ENCODE data around the gene BTBD17.

The BTBD17 gene

GRCh38 chr17:74385201-74385600 is 23.5 kb upstream of the BTBD17 start:
- H3K4me1 ChIP-seq (ENCODE audit: control insufficient read depth, insufficient read depth, low read length): peaks cover 15% of the 10 kb centered on the region
- H3K27me3 ChIP-seq (replicated peaks; ENCODE audit: control insufficient read depth, insufficient read depth, low read length): peaks cover 16% of the 10 kb centered on the region
- no peak for DNase-seq (ENCODE audit: low read depth)
- H3K9ac ChIP-seq (ENCODE audit: low read length): no peak overlapping the region
- H3K4me3 ChIP-seq (ENCODE audit: low read length): no peak overlapping the region
- H3K36me3 ChIP-seq (ENCODE audit: control insufficient read depth, insufficient read depth, low read length, severe bottlenecking): no peaks in the 10 kb centered on the region
- H3K9me3 ChIP-seq (ENCODE audit: control insufficient read depth, low read length): no peaks in the 10 kb centered on the region

- Histone ChIP-seq H3K4me1 (ENCODE audit: control insufficient read depth, insufficient read depth, low read length) (peaks cover 19% of the 10 kb centered on the region), H3K36me3 (ENCODE audit: control insufficient read depth, insufficient read depth, low read length, severe bottlenecking) (no peaks in the 10 kb centered on the region), H3K4me3 (ENCODE audit: low read length) (no peak overlapping the region), H3K27me3 (replicated peaks; ENCODE audit: control insufficient read depth, insufficient read depth, low read length) (peaks cover 25% of the 10 kb centered on the region), H3K9ac (ENCODE audit: low read length) (no peak overlapping the region), H3K9me3 (ENCODE audit: control insufficient read depth, low read length) (no peaks in the 10 kb centered on the region)
- DNase-seq (ENCODE audit: low read depth): no peak
Measured at GRCh38 chr17:74383141-74383540, 21.5 kb upstream of the BTBD17 start.

- H3K4me3 ChIP-seq (ENCODE audit: low read length): no peak overlapping the region
- DNase-seq (ENCODE audit: low read depth): no peak
Measured at GRCh38 chr17:74380959-74381808, 19.5 kb upstream of the BTBD17 start.

GRCh38 chr17:74380086-74380958 is 18.7 kb upstream of the BTBD17 start:
- DNase-seq (ENCODE audit: low read depth): no peak
- Histone ChIP-seq H3K4me3 (ENCODE audit: low read length) (no peak overlapping the region), H3K4me1 (ENCODE audit: control insufficient read depth, insufficient read depth, low read length) (peaks cover 8% of the 10 kb centered on the region), H3K27me3 (replicated peaks; ENCODE audit: control insufficient read depth, insufficient read depth, low read length) (peaks cover 40% of the 10 kb centered on the region), H3K9ac (ENCODE audit: low read length) (no peak overlapping the region), H3K9me3 (ENCODE audit: control insufficient read depth, low read length) (no peaks in the 10 kb centered on the region), H3K36me3 (ENCODE audit: control insufficient read depth, insufficient read depth, low read length, severe bottlenecking) (no peaks in the 10 kb centered on the region)

More at GRCh38 chr17:74380959-74381808, 19.5 kb upstream of the BTBD17 start:
- H3K4me1 ChIP-seq (ENCODE audit: control insufficient read depth, insufficient read depth, low read length): peaks cover 10% of the 10 kb centered on the region
- H3K36me3 ChIP-seq (ENCODE audit: control insufficient read depth, insufficient read depth, low read length, severe bottlenecking): no peaks in the 10 kb centered on the region
- H3K9me3 ChIP-seq (ENCODE audit: control insufficient read depth, low read length): no peaks in the 10 kb centered on the region
- no peak overlapping the region for H3K9ac ChIP-seq (ENCODE audit: low read length)
- peaks cover 31% of the 10 kb centered on the region for H3K27me3 ChIP-seq (replicated peaks; ENCODE audit: control insufficient read depth, insufficient read depth, low read length)

- peaks cover 8% of the 10 kb centered on the region for H3K4me1 ChIP-seq (ENCODE audit: control insufficient read depth, insufficient read depth, low read length)
- no peaks in the 10 kb centered on the region for H3K36me3 ChIP-seq (ENCODE audit: control insufficient read depth, insufficient read depth, low read length, severe bottlenecking)
- no peaks in the 10 kb centered on the region for H3K9me3 ChIP-seq (ENCODE audit: control insufficient read depth, low read length)
- H3K9ac ChIP-seq (ENCODE audit: low read length): no peak overlapping the region
- no peak overlapping the region for H3K4me3 ChIP-seq (ENCODE audit: low read length)
- H3K27me3 ChIP-seq (replicated peaks; ENCODE audit: control insufficient read depth, insufficient read depth, low read length): peaks cover 42% of the 10 kb centered on the region
- peak; percentile 78 for DNase-seq (ENCODE audit: low read depth)
Measured at GRCh38 chr17:74379495-74380085, 17.9 kb upstream of the BTBD17 start.

GRCh38 chr17:74374858-74375257 is 13.2 kb upstream of the BTBD17 start:
- DNase-seq (ENCODE audit: low read depth): no peak
- Histone ChIP-seq H3K9me3 (ENCODE audit: control insufficient read depth, low read length) (no peaks in the 10 kb centered on the region), H3K4me1 (ENCODE audit: control insufficient read depth, insufficient read depth, low read length) (peaks cover 4% of the 10 kb centered on the region), H3K4me3 (ENCODE audit: low read length) (no peak overlapping the region), H3K27me3 (replicated peaks; ENCODE audit: control insufficient read depth, insufficient read depth, low read length) (peaks cover 53% of the 10 kb centered on the region), H3K9ac (ENCODE audit: low read length) (no peak overlapping the region), H3K36me3 (ENCODE audit: control insufficient read depth, insufficient read depth, low read length, severe bottlenecking) (no peaks in the 10 kb centered on the region)

GRCh38 chr17:74373838-74374606 is 12.4 kb upstream of the BTBD17 start:
- Histone ChIP-seq H3K36me3 (ENCODE audit: control insufficient read depth, insufficient read depth, low read length, severe bottlenecking) (no peaks in the 10 kb centered on the region), H3K9me3 (ENCODE audit: control insufficient read depth, low read length) (no peaks in the 10 kb centered on the region), H3K4me3 (ENCODE audit: low read length) (no peak overlapping the region), H3K9ac (ENCODE audit: low read length) (no peak overlapping the region), H3K4me1 (ENCODE audit: control insufficient read depth, insufficient read depth, low read length) (no peaks in the 10 kb centered on the region), H3K27me3 (replicated peaks; ENCODE audit: control insufficient read depth, insufficient read depth, low read length) (peaks cover 59% of the 10 kb centered on the region)
- no peak for DNase-seq (ENCODE audit: low read depth)

GRCh38 chr17:74372426-74372825 is 10.8 kb upstream of the BTBD17 start:
- Histone ChIP-seq H3K9ac (ENCODE audit: low read length) (no peak overlapping the region), H3K27me3 (replicated peaks; ENCODE audit: control insufficient read depth, insufficient read depth, low read length) (peaks cover 68% of the 10 kb centered on the region)
- DNase-seq (ENCODE audit: low read depth): no peak

GRCh38 chr17:74371653-74372147 is 10.0 kb upstream of the BTBD17 start:
- no peak overlapping the region for H3K9ac ChIP-seq (ENCODE audit: low read length)
- no peak for DNase-seq (ENCODE audit: low read depth)
- no peak overlapping the region for H3K4me3 ChIP-seq (ENCODE audit: low read length)
- no peaks in the 10 kb centered on the region for H3K9me3 ChIP-seq (ENCODE audit: control insufficient read depth, low read length)
- peaks cover 66% of the 10 kb centered on the region for H3K27me3 ChIP-seq (replicated peaks; ENCODE audit: control insufficient read depth, insufficient read depth, low read length)
- H3K4me1 ChIP-seq (ENCODE audit: control insufficient read depth, insufficient read depth, low read length): no peaks in the 10 kb centered on the region
- no peaks in the 10 kb centered on the region for H3K36me3 ChIP-seq (ENCODE audit: control insufficient read depth, insufficient read depth, low read length, severe bottlenecking)

More at GRCh38 chr17:74372426-74372825, 10.8 kb upstream of the BTBD17 start:
- Histone ChIP-seq H3K4me1 (ENCODE audit: control insufficient read depth, insufficient read depth, low read length) (no peaks in the 10 kb centered on the region), H3K4me3 (ENCODE audit: low read length) (no peak overlapping the region), H3K9me3 (ENCODE audit: control insufficient read depth, low read length) (no peaks in the 10 kb centered on the region), H3K36me3 (ENCODE audit: control insufficient read depth, insufficient read depth, low read length, severe bottlenecking) (no peaks in the 10 kb centered on the region)

- no peak overlapping the region for H3K9ac ChIP-seq (ENCODE audit: low read length)
- no peak overlapping the region for H3K4me3 ChIP-seq (ENCODE audit: low read length)
- H3K4me1 ChIP-seq (ENCODE audit: control insufficient read depth, insufficient read depth, low read length): no peaks in the 10 kb centered on the region
- H3K36me3 ChIP-seq (ENCODE audit: control insufficient read depth, insufficient read depth, low read length, severe bottlenecking): no peaks in the 10 kb centered on the region
- DNase-seq (ENCODE audit: low read depth): no peak
- H3K9me3 ChIP-seq (ENCODE audit: control insufficient read depth, low read length): no peaks in the 10 kb centered on the region
- H3K27me3 ChIP-seq (replicated peaks; ENCODE audit: control insufficient read depth, insufficient read depth, low read length): peaks cover 63% of the 10 kb centered on the region
Measured at GRCh38 chr17:74369665-74370490, 8.2 kb upstream of the BTBD17 start.

All from adipocyte (in vitro differentiated cells).